HCT116 (cell line): ENCODE data around the gene MSI2.

Experiments used
- EZH2 ChIP-seq: fragments of 200-600 bp; sonication (generic); IDR thresholded peaks from 2 replicates; pipeline ENCODE4 v1.6.1; 2017; ENCODE audit warnings: antibody characterized with exemption, mixed run types
- EZH2phosphoT487 ChIP-seq: fragments of 200-600 bp; IDR thresholded peaks from 2 replicates; pipeline ENCODE4 v1.6.1; 2018; ENCODE audit warnings: antibody characterized with exemption, borderline replicate concordance
- POLR2A ChIP-seq: IDR thresholded peaks from 2 replicates; pipeline ENCODE4 v1.7.0; 2011; ENCODE audit warnings: borderline replicate concordance; ENCODE audit not compliant: insufficient read depth, insufficient read length; ENCODE audit errors: extremely low read depth
- POLR2AphosphoS5 ChIP-seq: IDR thresholded peaks from 2 replicates; pipeline ENCODE4 v1.6.1; 2011; ENCODE audit warnings: mild to moderate bottlenecking, low read depth, low read length, moderate library complexity
- TF ChIP-seq, protein P1 (sequence below), 3 experiments: fragments of 200-600 bp in 1 of 3; sonication (generic) in 1 of 3; IDR thresholded peaks in 2 of 3; conservative IDR thresholded peaks in 1 of 3; 2 replicates each; pipeline ENCODE4 v1.5.1; 2012 to 2017; ENCODE audit warnings: low read depth in 2 of 3, low read length in 2 of 3, antibody characterized with exemption in 1 of 3, borderline replicate concordance in 1 of 3, control low read depth in 1 of 3, mild to moderate bottlenecking in 1 of 3, mixed read lengths in 1 of 3, mixed run types in 1 of 3, moderate library complexity in 1 of 3; ENCODE audit not compliant: insufficient read depth in 1 of 3

DNA sequence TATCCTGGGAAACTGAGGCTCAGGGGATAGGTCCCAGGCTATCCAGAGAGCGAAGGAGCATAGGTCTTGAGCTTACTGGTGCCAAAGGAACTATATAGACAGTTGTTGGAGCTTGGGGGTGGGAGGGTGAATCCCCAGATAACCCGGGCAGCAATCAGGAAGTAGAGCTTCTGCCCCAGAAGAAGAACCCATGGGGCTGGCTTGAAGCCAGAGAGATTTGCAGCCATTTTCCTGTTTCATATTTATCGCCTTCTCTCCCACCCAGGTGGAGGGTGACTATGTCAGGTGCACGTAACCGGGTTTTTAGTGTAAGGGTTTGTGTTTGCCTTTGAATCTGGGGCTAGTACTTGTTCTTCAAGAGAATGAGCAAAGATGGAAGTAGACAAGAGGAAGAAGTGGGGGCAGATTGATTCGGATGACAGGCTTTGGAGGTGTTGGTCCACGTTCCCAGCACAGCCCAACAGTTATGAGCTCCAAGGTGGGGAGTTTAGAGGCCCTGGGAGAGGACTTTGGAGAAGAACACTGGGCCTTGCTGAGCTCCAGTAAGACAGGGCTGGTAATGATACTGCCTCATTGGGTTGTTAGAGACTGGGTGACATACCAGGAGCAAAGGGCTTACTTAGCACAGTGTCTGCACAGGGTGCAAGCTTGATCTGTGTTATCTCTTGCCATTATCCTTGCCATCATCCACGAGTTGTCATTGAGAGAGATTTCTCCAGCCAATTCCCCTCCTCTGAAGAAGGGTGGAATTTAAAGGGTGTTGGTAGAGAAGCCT is 343.1 kb downstream of the MSI2 start:
- TF ChIP-seq, protein P1, sequence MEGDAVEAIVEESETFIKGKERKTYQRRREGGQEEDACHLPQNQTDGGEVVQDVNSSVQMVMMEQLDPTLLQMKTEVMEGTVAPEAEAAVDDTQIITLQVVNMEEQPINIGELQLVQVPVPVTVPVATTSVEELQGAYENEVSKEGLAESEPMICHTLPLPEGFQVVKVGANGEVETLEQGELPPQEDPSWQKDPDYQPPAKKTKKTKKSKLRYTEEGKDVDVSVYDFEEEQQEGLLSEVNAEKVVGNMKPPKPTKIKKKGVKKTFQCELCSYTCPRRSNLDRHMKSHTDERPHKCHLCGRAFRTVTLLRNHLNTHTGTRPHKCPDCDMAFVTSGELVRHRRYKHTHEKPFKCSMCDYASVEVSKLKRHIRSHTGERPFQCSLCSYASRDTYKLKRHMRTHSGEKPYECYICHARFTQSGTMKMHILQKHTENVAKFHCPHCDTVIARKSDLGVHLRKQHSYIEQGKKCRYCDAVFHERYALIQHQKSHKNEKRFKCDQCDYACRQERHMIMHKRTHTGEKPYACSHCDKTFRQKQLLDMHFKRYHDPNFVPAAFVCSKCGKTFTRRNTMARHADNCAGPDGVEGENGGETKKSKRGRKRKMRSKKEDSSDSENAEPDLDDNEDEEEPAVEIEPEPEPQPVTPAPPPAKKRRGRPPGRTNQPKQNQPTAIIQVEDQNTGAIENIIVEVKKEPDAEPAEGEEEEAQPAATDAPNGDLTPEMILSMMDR (IDR thresholded peaks at IDR 0.05 in 2 of 3, conservative IDR thresholded peaks at IDR 0.05 in 1 of 3; ENCODE audit: borderline replicate concordance in 1 of 3, insufficient read depth in 1 of 3, low read depth in 2 of 3, low read length in 2 of 3) = no peak
- TF ChIP-seq EZH2 (no peak), EZH2phosphoT487 (no peak), POLR2AphosphoS5 (no peak), POLR2A (no peak)
